ENCODE data around the gene ZMYND10.

DNA sequence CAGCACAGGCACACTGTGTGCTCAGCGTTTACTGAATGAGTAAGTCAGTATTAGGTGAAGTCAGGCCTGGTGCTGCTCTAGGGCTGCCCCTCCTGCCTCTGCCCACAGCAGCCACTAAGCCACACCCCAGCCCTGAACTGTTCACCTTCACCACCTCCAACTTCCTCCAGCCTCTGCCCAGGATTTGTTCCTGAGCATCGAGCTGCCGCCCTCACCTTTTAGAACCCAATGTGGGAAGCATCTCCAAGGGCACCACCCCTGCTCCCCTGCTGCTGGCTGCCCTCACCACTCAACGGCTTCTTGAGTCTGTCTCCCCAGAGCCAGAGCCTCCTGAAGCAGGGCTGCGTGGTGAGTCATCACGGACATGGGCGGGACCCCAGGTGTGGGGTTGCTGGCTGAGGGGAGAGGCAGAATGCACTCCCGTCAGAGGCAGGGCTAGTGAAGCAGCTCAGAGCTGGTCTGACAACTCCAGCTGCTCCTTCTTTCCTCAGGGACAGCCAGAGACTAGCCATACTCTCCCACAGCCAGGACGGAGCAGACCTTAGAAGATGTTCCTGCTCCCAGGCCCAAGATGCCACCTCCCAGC, 28.8 kb downstream of the ZMYND10 start:
- TF ChIP-seq, protein P1, sequence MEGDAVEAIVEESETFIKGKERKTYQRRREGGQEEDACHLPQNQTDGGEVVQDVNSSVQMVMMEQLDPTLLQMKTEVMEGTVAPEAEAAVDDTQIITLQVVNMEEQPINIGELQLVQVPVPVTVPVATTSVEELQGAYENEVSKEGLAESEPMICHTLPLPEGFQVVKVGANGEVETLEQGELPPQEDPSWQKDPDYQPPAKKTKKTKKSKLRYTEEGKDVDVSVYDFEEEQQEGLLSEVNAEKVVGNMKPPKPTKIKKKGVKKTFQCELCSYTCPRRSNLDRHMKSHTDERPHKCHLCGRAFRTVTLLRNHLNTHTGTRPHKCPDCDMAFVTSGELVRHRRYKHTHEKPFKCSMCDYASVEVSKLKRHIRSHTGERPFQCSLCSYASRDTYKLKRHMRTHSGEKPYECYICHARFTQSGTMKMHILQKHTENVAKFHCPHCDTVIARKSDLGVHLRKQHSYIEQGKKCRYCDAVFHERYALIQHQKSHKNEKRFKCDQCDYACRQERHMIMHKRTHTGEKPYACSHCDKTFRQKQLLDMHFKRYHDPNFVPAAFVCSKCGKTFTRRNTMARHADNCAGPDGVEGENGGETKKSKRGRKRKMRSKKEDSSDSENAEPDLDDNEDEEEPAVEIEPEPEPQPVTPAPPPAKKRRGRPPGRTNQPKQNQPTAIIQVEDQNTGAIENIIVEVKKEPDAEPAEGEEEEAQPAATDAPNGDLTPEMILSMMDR (IDR thresholded peaks at IDR 0.05; ENCODE audit: extremely low read depth in 1 of 2, insufficient read depth in 1 of 2, low read depth in 1 of 2, low read length in 2 of 2), result no peak
- TF ChIP-seq POLR2AphosphoS5 (IDR thresholded peaks at IDR 0.05; ENCODE audit: insufficient read depth, low read depth, low read length), result no peak
- no peak for TF ChIP-seq POLR2A (IDR thresholded peaks at IDR 0.05; ENCODE audit: low read depth, low read length)
- TF ChIP-seq EZH2 (IDR thresholded peaks at IDR 0.05; ENCODE audit: borderline replicate concordance, low read depth, low read length, severe bottlenecking), result no peak
- peak; percentile 33 for TF ChIP-seq FOS (IDR thresholded peaks at IDR 0.05; ENCODE audit: borderline replicate concordance, insufficient read depth, low read length)
- TF ChIP-seq, protein P2, sequence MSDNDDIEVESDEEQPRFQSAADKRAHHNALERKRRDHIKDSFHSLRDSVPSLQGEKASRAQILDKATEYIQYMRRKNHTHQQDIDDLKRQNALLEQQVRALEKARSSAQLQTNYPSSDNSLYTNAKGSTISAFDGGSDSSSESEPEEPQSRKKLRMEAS (IDR thresholded peaks at IDR 0.05; ENCODE audit: insufficient read depth, insufficient read length), result no peak

Measured in endothelial cell of umbilical vein (primary cell).